ENCODE data around the gene SMG6. TPM values are rescaled to one million over a fixed set of nuclear protein-coding genes. Genes with fewer than 3 reads are reported as not detected.

The SMG6 gene
- total and polyA plus RNA-seq, 2 of the 13 experiments (the other 11 are each of a cell fraction or from before 2014, with no cell fraction given), result 4.6 to 14.6 TPM

- no peak overlapping the region for H3K4me3 ChIP-seq (replicated peaks in 1 of 3; ENCODE audit: insufficient read depth in 1 of 3, low read depth in 2 of 3, low read length in 3 of 3)
- no peak overlapping the region for H3K4me2 ChIP-seq (ENCODE audit: low read depth, low read length)
- H3K9me3 ChIP-seq (ENCODE audit: low read length), result no peaks in the 10 kb centered on the region
- CTCF ChIA-PET (ENCODE audit: low intra/inter-chr PET ratio, low total read pairs), result no interaction called here
- no peaks in the 10 kb centered on the region for H3K79me2 ChIP-seq (ENCODE audit: insufficient read depth, low read length)
- no TSS peak for BruUV-seq (replicated peaks)
- no peak overlapping the region for H2AFZ ChIP-seq (ENCODE audit: low read length)
- ATAC-seq (no peak), FAIRE-seq (no peak), DNase-seq (ENCODE audit: low spot score) (no peak)
- H3K4me1 ChIP-seq (ENCODE audit: insufficient read depth, low read length), result peaks cover 37% of the 10 kb centered on the region
- intact Hi-C loops (cut with micrococcal nuclease; ENCODE audit: unreplicated experiment), result no loop called here
- no peak overlapping the region for H3K9ac ChIP-seq (ENCODE audit: insufficient read depth, low read depth, low read length)
- WGBS (ENCODE audit: low lambda C conversion rate), result 92% methylated on average over 9 of the region's 9 CpGs
- H4K20me1 ChIP-seq (ENCODE audit: insufficient read depth, low read length), result no peaks in the 10 kb centered on the region
- no peaks in the 10 kb centered on the region for H3K27me3 ChIP-seq (ENCODE audit: control insufficient read depth in 1 of 2, insufficient read depth in 2 of 2, low read length in 2 of 2)
- H3K27ac ChIP-seq (ENCODE audit: extremely low read length, insufficient read depth, low read length), result no peak overlapping the region
- in situ Hi-C loops (cut with HindIII; ENCODE audit: extremely low pct_ligation_motif_present, low pct_unique_long_range_greater_than_20kb), result no loop called here
- POLR2A ChIA-PET, result no interaction called here
- peaks cover 0 to 15% of the 10 kb centered on the region in 2 experiments; a peak in 3 of 5 replicates for H3K36me3 ChIP-seq (replicated peaks in 1 of 2; ENCODE audit: control insufficient read depth in 1 of 2, insufficient read depth in 2 of 2, low read length in 2 of 2)
- TF ChIP-seq ZNF343 (CRISPR knock-in tag; IDR thresholded peaks at IDR 0.05) (no peak), KLF6 (CRISPR knock-in tag; IDR thresholded peaks at IDR 0.05) (no peak), DPF2 (CRISPR knock-in tag; IDR thresholded peaks at IDR 0.05; ENCODE audit: borderline replicate concordance, low read depth) (no peak), POLR2AphosphoS5 (IDR thresholded peaks at IDR 0.05; ENCODE audit: low read depth, low read length) (no peak), HMGXB4 (CRISPR knock-in tag; IDR thresholded peaks at IDR 0.05; ENCODE audit: borderline replicate concordance in 1 of 2, low read depth in 1 of 2) (no peak), MAF1 (CRISPR knock-in tag; IDR thresholded peaks at IDR 0.05; ENCODE audit: borderline replicate concordance) (no peak), KAT8 (CRISPR knock-in tag; IDR thresholded peaks at IDR 0.05) (no peak), HCFC1 (IDR thresholded peaks at IDR 0.05; ENCODE audit: low read depth, low read length) (no peak), ATF4 (CRISPR knock-in tag; IDR thresholded peaks at IDR 0.05) (no peak), GATAD2A (CRISPR knock-in tag; IDR thresholded peaks at IDR 0.05) (no peak), MAZ (IDR thresholded peaks at IDR 0.05; ENCODE audit: borderline replicate concordance, low read depth, low read length) (no peak), MAZ (CRISPR knock-in tag; IDR thresholded peaks at IDR 0.05; ENCODE audit: low read depth) (no peak), HMG20A (CRISPR knock-in tag; IDR thresholded peaks at IDR 0.05; ENCODE audit: borderline replicate concordance) (no peak), PRDM15 (CRISPR knock-in tag; IDR thresholded peaks at IDR 0.05) (no peak), ZNF484 (CRISPR knock-in tag; IDR thresholded peaks at IDR 0.05; ENCODE audit: borderline replicate concordance, low read depth) (no peak), CERS6 (CRISPR knock-in tag; IDR thresholded peaks at IDR 0.05) (no peak)
Observed at GRCh38 chr17:2090210-2090641, 213.4 kb downstream of the SMG6 start.

All from HepG2 (cell line).